Measurements from ENCODE around the gene SNTA1.

DNA sequence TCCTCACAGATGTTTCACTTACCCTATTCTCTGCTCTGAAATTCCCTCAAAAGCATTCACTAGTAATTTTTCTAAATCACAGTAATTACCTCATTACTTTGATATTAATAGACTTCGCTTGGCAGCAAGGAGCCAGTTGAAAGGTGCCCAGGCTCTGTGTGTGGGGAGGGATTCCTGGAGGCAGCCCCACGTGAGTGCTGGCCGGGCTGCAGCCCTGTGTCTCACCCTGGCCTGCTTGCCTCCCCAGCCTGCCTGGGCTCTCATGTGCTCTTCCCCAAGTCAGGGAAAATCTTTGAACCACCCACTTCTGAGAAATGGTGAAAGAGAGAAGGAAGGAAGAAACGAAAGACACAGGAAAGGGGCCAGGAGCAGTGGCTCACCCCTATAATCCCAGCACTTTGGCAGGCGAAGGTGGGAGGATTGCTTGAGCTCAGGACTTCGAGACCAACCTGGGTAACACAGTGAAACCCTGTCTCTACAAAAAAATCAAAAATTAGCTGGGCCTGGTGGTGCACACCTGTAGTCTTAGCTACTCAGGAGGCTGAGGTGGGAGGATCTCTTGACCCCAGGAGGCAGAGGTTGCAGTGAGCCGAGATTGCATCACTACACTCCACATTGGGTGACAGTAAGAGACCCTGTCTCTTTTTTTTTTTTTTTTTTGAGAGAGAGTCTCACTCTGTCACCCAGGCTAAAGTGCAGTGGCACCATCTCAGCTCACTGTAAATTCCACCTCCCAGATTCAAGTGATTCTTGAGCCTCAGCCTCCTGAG, 20.0 kb upstream of the SNTA1 start:
- TF ChIP-seq, protein P1, sequence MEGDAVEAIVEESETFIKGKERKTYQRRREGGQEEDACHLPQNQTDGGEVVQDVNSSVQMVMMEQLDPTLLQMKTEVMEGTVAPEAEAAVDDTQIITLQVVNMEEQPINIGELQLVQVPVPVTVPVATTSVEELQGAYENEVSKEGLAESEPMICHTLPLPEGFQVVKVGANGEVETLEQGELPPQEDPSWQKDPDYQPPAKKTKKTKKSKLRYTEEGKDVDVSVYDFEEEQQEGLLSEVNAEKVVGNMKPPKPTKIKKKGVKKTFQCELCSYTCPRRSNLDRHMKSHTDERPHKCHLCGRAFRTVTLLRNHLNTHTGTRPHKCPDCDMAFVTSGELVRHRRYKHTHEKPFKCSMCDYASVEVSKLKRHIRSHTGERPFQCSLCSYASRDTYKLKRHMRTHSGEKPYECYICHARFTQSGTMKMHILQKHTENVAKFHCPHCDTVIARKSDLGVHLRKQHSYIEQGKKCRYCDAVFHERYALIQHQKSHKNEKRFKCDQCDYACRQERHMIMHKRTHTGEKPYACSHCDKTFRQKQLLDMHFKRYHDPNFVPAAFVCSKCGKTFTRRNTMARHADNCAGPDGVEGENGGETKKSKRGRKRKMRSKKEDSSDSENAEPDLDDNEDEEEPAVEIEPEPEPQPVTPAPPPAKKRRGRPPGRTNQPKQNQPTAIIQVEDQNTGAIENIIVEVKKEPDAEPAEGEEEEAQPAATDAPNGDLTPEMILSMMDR (IDR thresholded peaks at IDR 0.05; ENCODE audit: insufficient read depth, low read length, poor library complexity, severe bottlenecking) = no peak
- no peak for TF ChIP-seq EZH2phosphoT487 (conservative IDR thresholded peaks at IDR 0.05; ENCODE audit: low read length)
